Keratinocyte (primary cell): ENCODE measurements around the gene ACVR1. TPM values are rescaled to one million over a fixed set of nuclear protein-coding genes. Genes with fewer than 3 reads are reported as not detected.
"Not testable (repeated sequence)": the region's sequence is repeated elsewhere in the genome, so short reads cannot be mapped to it uniquely, and the experiment has no call there.

Experiments
- DNase-seq: peaks from one replicate; pipeline ENCODE4 v3.0.0-alpha.2; 2011; ENCODE audit warnings: low read depth, missing footprints, low spot score
- FAIRE-seq: peaks from 2 replicates; lab custom pipeline; 2011; peaks lifted over from hg19 to GRCh38; lab: Jason Lieb, UNC
- H2AFZ ChIP-seq: 2 replicates; pipeline ENCODE4 v1.6.0; 2012; ENCODE audit warnings: low read length, control low read depth, inconsistent platforms; ENCODE audit not compliant: control insufficient read depth
- H3K27ac ChIP-seq: 2 replicates; pipeline ENCODE4 v1.5.1; 2011; ENCODE audit warnings: low read length; ENCODE audit not compliant: control insufficient read depth, insufficient read depth
- H3K27me3 ChIP-seq: 3 replicates; pipeline ENCODE4 v1.6.0; 2011; ENCODE audit warnings: low read length; ENCODE audit not compliant: control insufficient read depth, insufficient read depth; ENCODE audit errors: extremely low read depth
- H3K36me3 ChIP-seq, 2 experiments: 2 replicates in 1 of 2; 3 replicates in 1 of 2; pipeline ENCODE4 v1.5.1; 2011; ENCODE audit warnings: low read length in 2 of 2, mild to moderate bottlenecking in 1 of 2; ENCODE audit not compliant: control insufficient read depth in 2 of 2, insufficient read depth in 2 of 2; ENCODE audit errors: extremely low read depth in 1 of 2
- H3K4me1 ChIP-seq: 3 replicates; pipeline ENCODE4 v1.5.1; 2011; ENCODE audit warnings: low read length; ENCODE audit not compliant: control insufficient read depth, insufficient read depth; ENCODE audit errors: extremely low read depth
- H3K4me2 ChIP-seq: 3 replicates; pipeline ENCODE4 v1.6.0; 2011; ENCODE audit warnings: low read depth, low read length; ENCODE audit not compliant: control insufficient read depth, insufficient read depth; ENCODE audit errors: extremely low read depth
- H3K4me3 ChIP-seq, 3 experiments: fragments of 200-600 bp in 1 of 3; sonication (generic) in 1 of 3; 2 replicates in 2 of 3; 3 replicates in 1 of 3; pipeline ENCODE4 v1.5.1; 2011 to 2016; ENCODE audit warnings: low read length in 3 of 3, mild to moderate bottlenecking in 3 of 3, control low read depth in 2 of 3, inconsistent platforms in 1 of 3, low read depth in 1 of 3, mixed read lengths in 1 of 3, mixed run types in 1 of 3, moderate library complexity in 1 of 3; ENCODE audit not compliant: control insufficient read depth in 2 of 3, insufficient read depth in 2 of 3; ENCODE audit errors: extremely low read depth in 1 of 3
- H3K79me2 ChIP-seq: 2 replicates; pipeline ENCODE4 v1.6.0; 2012; ENCODE audit warnings: low read length; ENCODE audit not compliant: control insufficient read depth, insufficient read depth
- H3K9ac ChIP-seq: 3 replicates; pipeline ENCODE4 v1.6.0; 2011; ENCODE audit warnings: low read length; ENCODE audit not compliant: control insufficient read depth, insufficient read depth; ENCODE audit errors: extremely low read depth
- H3K9me1 ChIP-seq: 3 replicates; pipeline ENCODE4 v1.6.0; 2011; ENCODE audit warnings: low read length; ENCODE audit not compliant: control insufficient read depth, insufficient read depth; ENCODE audit errors: extremely low read depth
- H3K9me3 ChIP-seq: 2 replicates; pipeline ENCODE4 v1.5.1; 2012; ENCODE audit warnings: low read depth, low read length; ENCODE audit not compliant: control insufficient read depth
- H4K20me1 ChIP-seq: 3 replicates; pipeline ENCODE4 v1.6.0; 2011; ENCODE audit warnings: low read length; ENCODE audit not compliant: control insufficient read depth, insufficient read depth; ENCODE audit errors: extremely low read depth
- EZH2 ChIP-seq: IDR thresholded peaks from one replicate; pipeline ENCODE4 v1.6.1; 2012; ENCODE audit warnings: inconsistent platforms, mild to moderate bottlenecking, low read length, moderate library complexity
- dilution Hi-C: fragments of 300-500 bp; cut with MboI; formaldehyde crosslinking; loops from one replicate; pipeline ENCODE4 v1.7.0; 2020; ENCODE audit warnings: low sequenced_read_pairs; ENCODE audit not compliant: extremely low pct_ligation_motif_present
- polyA plus RNA-seq, 5 experiments: library from polyadenylated mRNA; depleted of rRNA in 3 of 5; stranded (reverse) in 3 of 5; stranded (forward) in 1 of 5; unstranded in 1 of 5; fragments of >200 nt; gene quantifications; 1 replicate in 1 of 5; 2 replicates in 3 of 5; 3 replicates in 1 of 5; pipeline versions ENCODE4 v1.2.1 to v1.2.3, GENCODE V29; 2011 to 2012; ENCODE audit warnings: missing spikeins in 2 of 5, low read depth in 1 of 5, low replicate concordance in 1 of 5
- TF ChIP-seq, protein P1 (sequence below), 3 experiments: IDR thresholded peaks in 1 of 3; conservative IDR thresholded peaks in 1 of 3; optimal IDR thresholded peaks in 1 of 3; 2 replicates in 2 of 3; 3 replicates in 1 of 3; pipeline versions ENCODE3 to v1.5.1; 2011; ENCODE audit warnings: low read length in 3 of 3, mild to moderate bottlenecking in 3 of 3, moderate library complexity in 2 of 3, control low read depth in 1 of 3, inconsistent platforms in 1 of 3; ENCODE audit not compliant: insufficient read depth in 2 of 3; ENCODE audit errors: extremely low read depth in 1 of 3

ACVR1 gene
- polyA plus RNA-seq, 1 donor (not counting 4 experiments of a cell fraction or from before 2014, with no cell fraction given), result 30.8 TPM

DNA sequence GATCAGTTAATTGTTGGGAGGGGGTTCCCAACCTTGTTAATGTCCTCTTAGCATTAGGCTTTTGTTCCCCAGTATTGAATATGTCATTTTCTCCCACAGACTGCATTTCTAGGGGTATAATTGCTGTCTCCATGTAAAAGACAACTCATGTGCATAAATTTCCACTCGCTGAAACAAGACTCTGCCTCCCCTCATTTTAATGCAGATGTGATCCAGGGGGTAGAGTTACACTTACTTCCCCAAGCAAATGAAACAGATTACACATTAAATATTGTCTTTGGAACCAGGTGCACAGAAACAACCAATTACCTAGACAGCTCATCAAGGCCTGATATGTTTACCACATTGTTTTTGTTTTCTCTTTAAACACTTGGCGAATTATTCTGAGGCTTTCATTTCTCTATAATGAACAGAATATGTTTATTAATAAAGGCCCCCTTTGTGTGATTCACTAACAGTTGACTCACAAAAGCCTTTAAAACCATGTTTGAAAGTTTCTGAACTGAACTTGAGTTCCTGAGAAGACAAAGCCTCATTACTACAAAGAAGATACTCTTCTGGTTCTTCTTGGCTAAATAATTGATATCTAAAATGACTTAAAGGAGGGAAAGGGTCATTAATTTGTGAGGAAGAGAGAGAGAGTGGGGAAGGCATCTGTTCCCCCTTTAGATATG, 15.0 kb upstream of the ACVR1 start:
- Histone ChIP-seq H3K36me3 (no peaks in the 10 kb centered on the region), H3K4me2 (no peak overlapping the region), H3K4me3 (no peak overlapping the region), H3K27me3 (no peaks in the 10 kb centered on the region), H3K27ac (no peak overlapping the region), H3K79me2 (no peaks in the 10 kb centered on the region), H3K9me1 (no peaks in the 10 kb centered on the region), H2AFZ (no peak overlapping the region), H4K20me1 (no peaks in the 10 kb centered on the region), H3K9ac (no peak overlapping the region), H3K4me1 (no peaks in the 10 kb centered on the region), H3K9me3 (no peaks in the 10 kb centered on the region)
- dilution Hi-C loops, result no loop called here
- DNase-seq (no peak), FAIRE-seq (no peak)
- TF ChIP-seq, protein P1, sequence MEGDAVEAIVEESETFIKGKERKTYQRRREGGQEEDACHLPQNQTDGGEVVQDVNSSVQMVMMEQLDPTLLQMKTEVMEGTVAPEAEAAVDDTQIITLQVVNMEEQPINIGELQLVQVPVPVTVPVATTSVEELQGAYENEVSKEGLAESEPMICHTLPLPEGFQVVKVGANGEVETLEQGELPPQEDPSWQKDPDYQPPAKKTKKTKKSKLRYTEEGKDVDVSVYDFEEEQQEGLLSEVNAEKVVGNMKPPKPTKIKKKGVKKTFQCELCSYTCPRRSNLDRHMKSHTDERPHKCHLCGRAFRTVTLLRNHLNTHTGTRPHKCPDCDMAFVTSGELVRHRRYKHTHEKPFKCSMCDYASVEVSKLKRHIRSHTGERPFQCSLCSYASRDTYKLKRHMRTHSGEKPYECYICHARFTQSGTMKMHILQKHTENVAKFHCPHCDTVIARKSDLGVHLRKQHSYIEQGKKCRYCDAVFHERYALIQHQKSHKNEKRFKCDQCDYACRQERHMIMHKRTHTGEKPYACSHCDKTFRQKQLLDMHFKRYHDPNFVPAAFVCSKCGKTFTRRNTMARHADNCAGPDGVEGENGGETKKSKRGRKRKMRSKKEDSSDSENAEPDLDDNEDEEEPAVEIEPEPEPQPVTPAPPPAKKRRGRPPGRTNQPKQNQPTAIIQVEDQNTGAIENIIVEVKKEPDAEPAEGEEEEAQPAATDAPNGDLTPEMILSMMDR (optimal IDR thresholded peaks at IDR 0.05 in 1 of 3, IDR thresholded peaks at IDR 0.05 in 1 of 3, conservative IDR thresholded peaks at IDR 0.05 in 1 of 3; ENCODE audit: extremely low read depth in 1 of 3, insufficient read depth in 2 of 3, low read length in 3 of 3), result no peak
- TF ChIP-seq EZH2, result no peak

DNA sequence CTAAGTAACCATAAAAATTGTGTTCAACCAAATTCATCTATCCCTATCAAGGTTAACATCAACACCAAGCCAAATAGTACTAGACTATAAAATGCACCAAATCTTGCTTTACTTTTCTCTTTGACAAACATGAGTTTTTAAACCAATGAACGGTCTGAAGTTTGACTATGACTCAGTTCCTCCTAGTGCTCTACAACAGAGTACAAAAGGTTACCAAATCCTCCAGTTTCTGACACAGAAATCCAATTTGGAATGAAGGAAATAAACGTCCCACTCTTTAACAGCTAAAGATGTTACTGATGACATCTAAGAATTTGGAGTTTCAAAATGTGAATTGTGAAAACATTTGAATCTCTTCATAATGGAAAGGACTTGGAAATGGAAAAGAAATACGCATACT, 11.8 kb upstream of the ACVR1 start:
- dilution Hi-C loops, result no loop called here
- TF ChIP-seq, protein P1 (optimal IDR thresholded peaks at IDR 0.05 in 1 of 3, IDR thresholded peaks at IDR 0.05 in 1 of 3, conservative IDR thresholded peaks at IDR 0.05 in 1 of 3; ENCODE audit: extremely low read depth in 1 of 3, insufficient read depth in 2 of 3, low read length in 3 of 3), result no peak
- TF ChIP-seq EZH2, result no peak
- Histone ChIP-seq H3K4me3 (no peak overlapping the region), H2AFZ (no peak overlapping the region), H3K9me3 (no peaks in the 10 kb centered on the region), H3K27me3 (no peaks in the 10 kb centered on the region), H3K36me3 (no peaks in the 10 kb centered on the region), H3K79me2 (no peaks in the 10 kb centered on the region), H3K9ac (no peak overlapping the region), H3K4me1 (no peaks in the 10 kb centered on the region), H3K9me1 (no peaks in the 10 kb centered on the region), H3K4me2 (no peak overlapping the region), H3K27ac (no peak overlapping the region), H4K20me1 (no peaks in the 10 kb centered on the region)
- FAIRE-seq, result no peak
- no peak for DNase-seq

DNA sequence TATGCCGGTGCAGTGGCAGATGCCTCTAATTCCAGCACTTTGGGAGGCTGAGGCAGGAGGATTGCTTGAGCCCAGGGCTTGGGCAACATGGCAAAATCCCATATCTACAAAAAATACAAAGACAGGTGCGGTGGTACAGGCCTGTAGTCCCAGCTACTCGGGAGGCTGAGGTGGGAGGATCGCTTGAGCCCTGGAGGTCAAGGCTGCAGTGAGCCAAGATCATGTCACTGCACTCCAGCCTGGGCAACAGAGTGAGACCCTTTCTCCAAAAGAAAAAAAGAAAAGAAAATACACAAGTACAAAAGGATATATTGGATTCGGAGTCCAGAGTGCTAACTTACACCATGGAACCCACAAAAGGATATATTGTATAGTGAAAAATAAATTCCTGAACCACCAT, 8.4 kb upstream of the ACVR1 start:
- H3K9me3 ChIP-seq, H3K27me3 ChIP-seq, H4K20me1 ChIP-seq, H3K36me3 ChIP-seq, H3K79me2 ChIP-seq, H3K4me1 ChIP-seq, H3K9me1 ChIP-seq, DNase-seq, H3K9ac ChIP-seq, H3K27ac ChIP-seq, FAIRE-seq, dilution Hi-C loops, H2AFZ ChIP-seq, H3K4me2 ChIP-seq, H3K4me3 ChIP-seq: not testable (repeated sequence)
